Epithelial cell of esophagus (primary cell): ENCODE measurements around the gene SFXN3.
"Not testable (repeated sequence)": the region's sequence is repeated elsewhere in the genome, so short reads cannot be mapped to it uniquely, and the experiment has no call there.

Source experiments
- DNase-seq: peaks from one replicate; pipeline ENCODE4 v3.0.0; 2010; ENCODE audit warnings: low read depth
- H3K4me3 ChIP-seq: 2 replicates; pipeline ENCODE4 v1.5.1; 2011; ENCODE audit warnings: mild to moderate bottlenecking, low read length, control low read depth
- CTCF ChIP-seq: IDR thresholded peaks from 2 replicates; pipeline ENCODE4 v1.5.1; 2011; ENCODE audit warnings: low read depth, mild to moderate bottlenecking, low read length, control low read depth, inconsistent platforms; ENCODE audit not compliant: insufficient read depth; ENCODE audit errors: missing control alignments

The SFXN3 gene

GRCh38 chr10:101031796-101032636 is 982 bp downstream of the SFXN3 start:
- H3K4me3 ChIP-seq: peak overlapping the region; percentile 71
- no peak for TF ChIP-seq CTCF
- DNase-seq: peak; percentile 58

- peak overlapping the region; percentile 71 for H3K4me3 ChIP-seq
- no peak for TF ChIP-seq CTCF
- DNase-seq: peak; percentile 75
Measured at GRCh38 chr10:101032637-101033224, 1.7 kb downstream of the SFXN3 start.

GRCh38 chr10:101033276-101033675 is 2.2 kb downstream of the SFXN3 start:
- DNase-seq: no peak
- peak overlapping the region; percentile 71 for H3K4me3 ChIP-seq
- no peak for TF ChIP-seq CTCF

- not testable (repeated sequence) for H3K4me3 ChIP-seq, DNase-seq
Measured at GRCh38 chr10:101034404-101034803, 3.4 kb downstream of the SFXN3 start.

- H3K4me3 ChIP-seq: no peak overlapping the region
- TF ChIP-seq CTCF: no peak
- DNase-seq: no peak
Measured at GRCh38 chr10:101035314-101035713, 4.3 kb downstream of the SFXN3 start.

- no peak for TF ChIP-seq CTCF
- H3K4me3 ChIP-seq: no peak overlapping the region
- DNase-seq: no peak
Measured at GRCh38 chr10:101035916-101036702, 5.1 kb downstream of the SFXN3 start.

GRCh38 chr10:101036726-101037125 is 5.7 kb downstream of the SFXN3 start:
- no peak for DNase-seq
- TF ChIP-seq CTCF: no peak
- no peak overlapping the region for H3K4me3 ChIP-seq
